HG03045 (cell line): ENCODE measurements around the gene STK10.
A peak's percentile ranks its signal among the peaks of the same experiment; 100 is the strongest.
"Not testable (repeated sequence)": the region's sequence is repeated elsewhere in the genome, so short reads cannot be mapped to it uniquely, and the experiment has no call there.

Source experiments
- ATAC-seq: cut with Tn5 transposase; IDR thresholded peaks from one replicate; pipeline ENCODE4 v1.9.1; 2021; ENCODE audit warnings: mild to moderate bottlenecking, moderate library complexity; ENCODE audit not compliant: unreplicated experiment

STK10 gene

DNA sequence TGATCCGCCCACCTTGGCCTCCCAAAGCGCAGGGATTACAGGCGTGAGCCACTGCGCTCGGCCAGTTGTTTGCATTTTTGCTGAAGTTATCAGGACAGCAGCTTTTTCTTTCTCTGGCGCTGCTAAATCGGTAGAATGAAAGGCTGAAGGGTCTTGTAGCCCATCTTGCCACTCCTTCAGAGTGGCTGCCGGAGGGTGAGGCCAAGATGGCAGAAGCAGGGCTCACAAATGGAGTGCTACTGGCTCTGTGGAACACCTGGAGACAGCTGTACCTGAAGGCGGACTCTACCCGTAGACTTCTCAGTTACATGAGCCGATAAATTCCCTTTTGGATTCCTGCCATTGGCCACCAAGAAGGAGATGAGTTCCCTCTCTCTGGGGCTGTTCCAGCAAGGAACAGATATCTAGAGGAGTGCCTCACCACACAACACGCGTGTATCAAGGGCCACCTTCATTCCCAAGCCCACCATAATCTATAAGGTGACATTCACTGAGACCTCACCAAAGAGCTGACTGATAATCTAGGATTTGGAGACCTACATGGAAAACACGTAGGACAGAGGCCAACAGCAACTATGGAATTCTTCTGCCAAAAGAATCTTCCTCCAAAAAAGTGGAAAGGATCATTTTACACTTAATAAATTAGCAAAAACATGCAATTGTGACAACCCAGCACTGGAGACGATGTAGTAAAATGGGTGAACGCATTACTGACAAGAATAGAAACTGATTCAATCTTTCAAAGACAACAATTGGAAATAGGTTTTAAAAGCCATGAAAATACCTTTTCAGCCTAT lies 21.8 kb downstream of the STK10 start:
- no peak for ATAC-seq

DNA sequence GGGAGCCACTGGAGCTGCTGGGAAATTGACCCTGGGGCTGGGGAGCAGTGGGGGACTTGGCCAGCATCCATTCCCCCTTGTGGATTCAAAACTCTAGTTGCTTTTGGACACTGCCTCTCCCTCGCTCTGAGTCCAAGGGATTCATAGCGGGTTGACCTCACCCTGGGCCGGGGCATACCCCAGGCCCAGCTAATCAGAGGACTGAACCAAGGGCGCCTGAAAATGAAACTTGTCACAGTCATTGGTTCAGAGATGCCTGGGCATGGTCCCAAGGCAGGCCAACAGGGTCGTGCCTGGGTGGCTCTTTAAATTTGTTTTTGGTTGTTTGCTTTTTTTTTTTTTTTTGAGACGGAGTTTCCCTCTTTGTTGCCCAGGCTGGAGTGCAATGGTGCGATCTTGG lies 22.6 kb downstream of the STK10 start:
- peak; percentile 57 for ATAC-seq

DNA sequence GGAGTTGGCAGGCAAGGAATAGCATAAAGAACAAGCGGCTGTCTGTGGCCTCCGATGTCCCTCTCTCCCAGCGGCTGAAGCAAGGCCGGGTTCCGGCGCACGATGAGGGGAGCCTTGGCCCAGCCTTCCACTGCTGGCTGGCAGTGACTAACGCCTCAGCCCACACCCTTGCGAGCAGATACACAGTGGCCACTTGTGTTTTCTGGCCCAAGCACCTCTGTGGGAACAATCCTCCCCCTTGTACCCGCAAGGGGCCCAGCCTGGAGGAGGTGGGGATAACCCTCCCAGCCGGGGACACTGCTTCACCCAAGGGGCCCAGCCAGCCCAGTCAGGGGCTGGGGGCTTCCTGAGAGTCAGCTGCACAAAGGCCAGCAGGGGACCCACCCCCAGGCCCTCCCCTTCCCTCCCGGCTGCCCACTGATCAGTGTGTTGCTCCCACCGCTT lies 23.2 kb downstream of the STK10 start:
- ATAC-seq, result no peak

DNA sequence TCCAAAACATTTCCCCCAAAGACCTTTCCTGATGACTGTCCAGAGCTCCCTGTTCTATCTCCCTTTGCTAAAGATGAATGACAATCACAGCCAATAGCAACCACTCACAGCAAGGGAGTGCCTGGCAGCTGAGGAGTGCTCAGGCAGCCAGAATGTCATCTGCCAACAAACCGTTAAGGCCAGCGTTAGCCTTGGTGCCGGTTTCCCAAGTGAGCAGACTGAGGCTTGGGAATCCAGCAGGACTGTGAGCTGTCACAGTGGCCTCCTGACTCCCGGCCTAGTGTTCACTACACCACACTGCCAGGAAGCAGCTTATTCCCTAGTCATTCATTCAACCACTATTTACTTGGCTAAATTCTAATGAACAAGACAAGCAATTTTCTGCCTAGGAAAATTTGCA lies 24.7 kb downstream of the STK10 start:
- no peak for ATAC-seq

DNA sequence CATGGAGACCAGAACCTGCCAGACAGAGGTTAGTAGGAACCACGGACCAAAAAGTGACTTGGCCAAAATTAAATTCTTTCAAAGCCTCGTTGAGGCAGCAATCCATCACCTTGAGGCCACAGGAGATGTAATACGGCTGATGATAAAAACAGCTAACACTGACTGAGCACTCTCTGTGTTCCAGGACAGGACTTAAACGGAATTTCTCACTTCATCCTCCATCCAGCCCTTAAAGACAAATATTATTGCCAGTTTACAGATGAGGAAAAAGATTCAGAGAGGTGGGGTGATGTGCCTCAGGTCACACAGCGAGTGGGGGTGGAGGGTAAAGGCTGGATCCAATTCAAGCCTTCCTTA lies 25.1 kb downstream of the STK10 start:
- no peak for ATAC-seq

DNA sequence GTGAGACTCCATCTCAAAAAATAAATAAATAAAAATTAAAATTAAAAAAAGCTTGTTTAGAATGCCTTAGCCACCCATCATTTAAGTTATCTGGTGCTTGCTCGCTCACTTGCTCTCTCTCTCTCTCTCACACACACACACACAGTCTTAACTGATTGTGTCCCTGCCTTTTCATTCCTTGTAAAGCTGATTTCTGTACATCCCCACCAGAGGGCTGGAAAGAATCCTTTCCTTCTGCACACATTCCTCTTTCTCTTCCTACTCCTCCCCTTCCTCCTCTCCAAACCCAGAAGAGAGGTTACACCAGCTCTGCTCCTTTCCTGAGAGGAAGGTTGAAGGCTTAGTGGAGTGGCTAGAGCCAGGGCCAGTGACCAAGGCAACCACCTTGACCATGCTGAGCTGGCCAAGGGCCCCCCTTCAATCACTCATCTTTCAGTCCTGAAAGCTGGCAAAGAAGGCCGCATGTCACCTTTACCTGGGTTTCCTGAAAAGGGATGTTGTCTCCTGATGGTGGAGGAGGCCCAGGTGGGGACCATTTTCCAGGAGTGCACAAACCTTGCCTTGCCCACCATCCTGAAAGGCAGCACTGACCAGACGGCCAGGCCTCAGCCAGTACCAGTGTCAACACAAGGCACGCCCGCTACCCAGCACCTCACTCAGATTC lies 25.6 kb downstream of the STK10 start:
- ATAC-seq, result no peak

DNA sequence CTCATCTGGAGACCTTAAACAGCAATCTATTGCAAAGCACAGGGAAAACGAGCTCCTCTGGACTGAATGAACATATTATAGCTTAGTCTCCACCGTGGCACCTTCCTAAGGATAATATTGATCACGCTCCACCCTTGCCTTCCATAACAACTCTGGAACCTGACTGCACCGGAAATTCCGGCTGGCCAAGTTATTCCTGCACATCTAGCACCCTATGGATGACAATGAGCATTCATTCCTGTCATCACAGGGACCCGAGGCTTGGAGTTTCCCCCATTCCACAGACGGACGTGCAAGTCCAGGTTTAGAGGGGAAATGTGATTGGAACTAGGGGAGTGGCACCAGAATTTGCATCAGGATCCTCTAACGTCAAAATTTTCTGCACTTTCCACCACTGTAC lies 27.5 kb downstream of the STK10 start:
- no peak for ATAC-seq

DNA sequence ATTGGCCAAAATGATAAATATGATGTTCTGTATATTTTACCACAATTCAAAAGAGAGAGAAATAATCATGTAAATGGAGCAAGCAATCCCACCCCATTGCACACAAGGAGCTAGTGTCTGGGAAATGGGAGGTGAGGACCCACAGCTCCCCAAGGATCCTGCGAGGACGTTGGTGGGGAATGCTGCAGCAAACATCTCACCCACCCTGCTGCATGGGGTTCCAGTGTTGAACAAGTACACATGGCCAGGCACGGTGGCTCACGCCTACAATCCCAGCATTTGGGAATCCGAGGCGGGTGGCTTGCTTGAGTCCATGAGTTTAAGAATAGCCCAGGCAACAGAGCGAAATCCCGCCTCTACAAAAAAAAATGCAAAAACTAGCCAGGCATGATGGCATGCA lies 29.0 kb downstream of the STK10 start:
- no peak for ATAC-seq

DNA sequence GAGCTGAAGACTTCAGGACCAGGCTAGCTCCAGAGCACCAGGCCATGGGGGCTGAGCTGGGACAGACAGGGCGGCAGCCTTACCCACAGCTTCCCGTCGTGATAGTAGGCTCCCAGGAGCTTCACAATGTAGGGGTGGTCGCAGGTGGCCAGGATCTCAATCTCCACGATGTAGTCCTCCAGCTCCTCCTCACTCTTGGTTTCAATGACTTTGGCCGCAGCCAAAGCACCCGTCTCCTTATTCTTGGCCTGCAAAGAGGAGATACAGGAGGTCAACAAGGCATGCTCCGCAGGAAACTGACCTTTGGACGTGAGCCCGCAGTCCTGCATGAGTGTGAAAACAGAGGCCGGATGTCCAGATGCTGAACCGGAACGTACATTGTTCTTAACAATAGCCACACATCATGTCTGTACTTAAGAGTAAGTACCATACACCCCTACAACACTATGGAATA lies 31.5 kb downstream of the STK10 start:
- no peak for ATAC-seq

DNA sequence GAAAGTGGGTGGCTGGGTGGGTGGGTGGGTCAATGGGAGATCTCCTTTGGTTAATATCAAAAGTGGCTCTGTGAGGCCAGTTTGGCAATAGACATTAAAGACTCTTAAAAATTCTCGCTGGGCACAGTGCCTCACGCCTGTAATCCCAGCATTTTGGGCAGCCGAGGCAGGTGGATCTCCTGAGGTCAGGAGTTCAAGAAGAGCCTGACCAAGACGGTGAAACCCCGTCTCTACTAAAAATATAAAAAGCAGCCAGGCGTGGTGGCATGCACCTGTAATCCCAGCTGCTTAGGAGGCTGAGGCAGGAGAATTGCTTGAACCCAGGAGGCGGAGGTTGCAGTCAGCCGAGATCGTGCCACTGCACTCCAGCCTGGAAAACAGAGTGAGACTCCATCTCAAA lies 32.9 kb downstream of the STK10 start:
- ATAC-seq, result not testable (repeated sequence)

DNA sequence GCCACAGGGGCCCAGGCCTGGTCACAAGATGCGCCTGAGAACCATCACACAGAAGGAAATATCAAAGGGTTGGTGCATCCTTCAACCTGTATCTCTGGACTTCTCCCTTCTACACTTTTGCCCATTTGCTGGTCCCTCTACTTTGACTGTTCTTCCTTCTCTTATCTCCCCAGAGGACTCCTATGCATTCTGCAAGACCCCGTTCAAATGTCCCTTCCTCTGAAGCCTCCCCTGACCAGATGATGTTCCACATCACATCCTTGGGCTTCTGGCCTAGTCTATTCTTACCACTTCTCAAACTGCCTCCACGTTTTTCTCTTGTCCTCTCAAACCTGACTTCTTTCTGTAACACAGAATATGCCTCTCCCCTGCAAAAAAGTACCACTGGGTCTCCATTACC lies 34.3 kb downstream of the STK10 start:
- no peak for ATAC-seq

DNA sequence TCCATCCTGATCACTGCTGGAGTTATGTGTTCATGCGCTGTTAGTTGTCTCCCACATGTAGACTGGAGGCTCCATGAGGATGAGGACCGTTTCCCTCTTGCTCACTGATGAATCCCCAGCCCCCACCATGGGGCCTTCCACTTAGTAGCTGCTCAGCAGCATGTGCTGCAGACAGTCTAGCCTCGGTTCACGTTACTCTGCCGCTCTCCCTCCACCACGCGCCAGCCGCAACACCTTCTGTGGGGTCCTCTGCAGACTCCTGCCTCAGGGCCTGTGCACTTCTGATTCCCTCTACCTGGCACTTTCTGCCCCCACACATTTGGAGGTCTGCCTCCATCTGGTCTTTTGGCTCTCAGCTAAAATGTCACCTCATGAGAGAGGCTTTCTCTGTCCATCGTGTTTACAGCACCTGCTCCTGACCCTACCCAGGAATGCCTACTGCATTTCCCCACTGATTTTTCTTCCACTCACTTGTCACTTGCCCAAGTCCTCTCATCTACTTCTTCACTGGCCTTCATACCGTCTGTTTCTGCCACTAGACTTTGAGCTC lies 36.3 kb downstream of the STK10 start:
- ATAC-seq, result no peak

DNA sequence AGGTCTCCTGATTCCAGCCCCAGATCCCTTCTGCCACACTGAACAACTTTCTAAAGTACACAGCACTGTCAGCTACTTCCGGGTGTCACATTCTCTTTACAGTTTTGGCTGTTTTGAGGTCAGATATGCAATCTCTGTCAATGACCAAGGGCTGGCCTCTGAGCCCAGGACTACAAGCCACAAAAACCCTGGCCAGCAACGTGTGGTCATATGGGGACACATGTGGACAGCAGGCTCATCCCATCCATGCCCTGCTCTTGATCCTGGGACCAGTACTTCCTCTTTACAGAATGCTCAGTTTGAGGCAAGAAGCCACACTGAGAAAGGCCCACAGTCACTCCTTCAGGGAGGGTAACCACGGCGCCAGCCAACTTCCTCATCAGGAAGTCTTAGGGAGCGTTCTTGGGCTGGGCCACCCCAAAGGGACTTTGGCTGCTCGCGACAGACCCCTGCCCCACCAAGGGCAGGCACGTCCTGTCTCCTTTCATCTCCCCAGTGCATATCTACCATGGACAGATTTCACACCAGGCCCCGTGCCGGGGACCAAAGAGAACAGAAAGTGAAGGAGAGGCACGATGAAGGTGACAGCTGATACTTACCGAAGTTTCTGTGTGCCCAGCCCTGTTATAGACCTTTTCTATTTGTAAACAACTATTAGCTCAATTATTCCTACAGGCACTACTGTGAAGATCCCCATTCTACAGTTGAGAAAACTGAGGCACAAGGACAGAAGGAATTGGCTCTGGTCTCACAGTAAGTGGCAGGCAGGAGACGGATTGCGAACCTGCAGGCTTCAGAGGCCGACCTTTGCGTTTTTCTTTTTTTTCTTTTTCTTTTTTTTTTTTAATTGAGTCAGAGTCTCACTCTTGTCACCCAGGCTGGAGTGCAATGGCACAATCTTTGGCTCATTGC lies 37.3 kb downstream of the STK10 start:
- peak; percentile 62 for ATAC-seq

DNA sequence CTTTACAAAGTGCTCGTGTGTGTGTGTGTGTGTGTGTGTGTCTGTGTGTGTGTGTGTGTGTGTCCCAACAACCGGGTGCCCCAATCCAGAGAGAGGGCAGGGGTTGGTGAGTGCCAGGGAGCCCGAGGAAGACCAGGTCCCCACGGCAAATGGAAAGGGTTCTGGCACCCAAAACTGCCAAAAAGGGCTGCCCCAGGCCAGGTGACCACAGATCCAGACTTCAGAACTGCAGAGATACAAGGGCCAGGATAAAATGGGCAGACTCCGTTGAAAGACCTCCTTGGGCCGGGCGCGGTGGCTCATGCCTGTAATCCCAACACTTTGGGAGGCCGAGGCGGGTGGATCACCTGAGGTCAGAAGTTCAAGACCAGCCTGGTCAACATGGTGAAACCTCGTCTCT lies 38.5 kb downstream of the STK10 start:
- not testable (repeated sequence) for ATAC-seq

DNA sequence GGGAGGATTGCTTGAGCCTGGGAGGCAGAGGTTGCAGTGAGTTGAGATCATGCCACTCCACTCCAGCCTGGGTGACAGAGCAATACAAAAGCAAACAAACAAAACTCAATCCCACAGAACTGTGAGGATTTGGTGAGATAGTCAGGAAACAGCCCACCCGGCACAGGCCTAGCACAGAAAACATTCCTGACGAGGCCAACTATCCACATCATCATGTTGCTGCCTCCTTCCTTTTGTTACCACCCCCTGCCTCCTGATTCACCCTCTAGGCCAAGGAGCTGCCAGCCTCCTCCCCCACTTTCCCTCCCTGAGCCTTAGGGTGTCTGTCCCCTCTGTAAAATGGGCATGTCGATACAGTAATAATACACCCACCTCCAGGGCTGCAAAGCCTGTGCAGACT lies 39.0 kb downstream of the STK10 start:
- ATAC-seq, result no peak

DNA sequence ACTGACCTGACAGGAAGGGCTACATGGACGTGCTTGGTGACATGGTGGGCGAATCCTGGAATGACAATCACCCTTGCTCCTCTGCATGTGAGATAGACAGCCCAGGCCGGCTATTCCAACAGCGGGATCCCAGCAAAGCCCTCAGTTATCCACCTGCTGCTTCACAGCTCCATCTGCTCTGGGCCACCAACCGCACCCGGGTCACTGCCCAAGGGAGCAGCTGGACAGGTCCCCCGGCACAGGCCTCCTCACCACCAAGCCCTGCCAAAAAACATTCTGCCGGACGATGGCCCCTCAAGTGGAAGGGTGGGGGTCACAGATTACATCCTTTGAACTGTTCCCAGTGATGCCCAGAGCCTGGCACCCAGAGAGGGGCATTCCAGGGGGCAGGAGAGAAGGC lies 39.6 kb downstream of the STK10 start:
- no peak for ATAC-seq

DNA sequence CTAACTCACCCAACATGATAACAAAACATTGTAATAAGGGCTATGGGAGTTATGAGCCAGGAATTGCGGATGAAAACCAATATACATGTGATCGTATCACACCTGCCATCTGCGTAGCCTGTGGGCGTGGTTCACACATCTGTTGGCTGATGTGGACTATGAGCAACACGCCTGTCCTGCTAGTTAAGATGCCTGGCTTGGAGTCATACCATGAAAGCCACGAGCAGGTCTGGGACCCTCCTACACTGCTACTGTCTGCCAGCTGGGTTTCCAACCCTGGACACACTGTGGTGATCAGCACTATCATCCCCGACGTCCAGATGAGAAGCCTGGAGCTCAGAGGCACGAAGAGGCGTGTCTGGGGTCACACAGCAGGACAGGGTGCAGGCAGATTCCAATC lies 40.2 kb downstream of the STK10 start:
- ATAC-seq, result no peak

DNA sequence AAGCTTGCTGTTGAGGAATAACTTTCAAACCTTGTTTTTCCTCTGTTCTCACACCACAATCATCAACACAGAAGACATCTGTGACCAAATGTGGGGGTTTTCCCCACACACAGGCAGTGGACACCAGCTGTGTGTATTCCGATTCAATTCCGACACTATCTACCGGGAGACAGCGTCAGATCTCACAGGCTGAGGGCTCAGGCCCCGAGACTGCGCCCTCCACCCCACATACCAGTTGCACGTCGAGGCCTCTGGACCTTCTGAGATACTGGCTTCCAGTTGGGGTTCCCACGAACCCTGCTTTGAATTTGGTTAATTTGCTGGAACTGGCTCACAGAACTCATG lies 41.3 kb downstream of the STK10 start:
- ATAC-seq, result no peak

DNA sequence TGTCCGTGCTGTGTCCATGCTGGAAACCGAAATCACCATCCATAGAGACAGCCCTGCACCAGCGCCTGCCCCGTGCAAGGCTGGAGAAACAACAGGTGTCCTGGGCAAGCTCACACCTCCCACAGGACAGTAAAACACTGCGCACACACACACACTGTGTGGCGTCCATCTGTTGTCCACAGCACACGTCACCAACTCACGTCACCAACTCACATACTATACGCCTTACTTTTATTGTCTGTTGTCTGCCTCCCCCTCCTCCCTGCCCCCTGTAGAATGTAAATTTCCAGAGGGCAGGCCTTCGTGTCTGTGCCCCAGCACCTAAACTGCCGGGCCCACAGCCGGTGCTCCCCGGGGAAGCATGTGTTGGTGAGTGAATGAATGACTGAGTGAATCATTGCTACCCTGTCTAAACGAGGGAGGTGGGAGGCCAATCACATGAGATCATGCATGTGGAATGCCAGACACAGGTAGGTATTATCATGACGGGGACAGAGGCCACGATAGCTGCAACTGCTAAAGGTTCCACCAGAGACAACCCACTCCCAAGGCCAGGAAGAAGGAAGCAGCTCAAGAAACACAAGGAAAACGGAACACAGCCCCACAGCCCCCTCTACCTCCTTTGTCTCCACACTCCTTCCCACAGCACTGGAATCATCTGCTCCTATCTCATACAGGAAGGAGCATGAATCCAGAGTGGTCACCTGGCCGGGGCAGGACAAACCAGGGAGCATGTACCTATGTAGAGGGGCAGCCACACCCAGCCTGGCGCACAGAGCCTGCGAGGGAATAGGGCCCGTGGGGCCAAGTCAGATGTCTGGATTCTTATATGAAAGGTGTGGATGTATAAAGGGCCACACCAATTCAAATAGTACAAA lies 41.9 kb downstream of the STK10 start:
- ATAC-seq, result no peak
